Caco-2 (cell line): Measurements from ENCODE around the gene MFSD6. TPM values are rescaled to one million over a fixed set of nuclear protein-coding genes. Genes with fewer than 3 reads are reported as not detected.

ENCODE experiments used
- BruUV-seq: library from RNA; stranded (reverse); fragments of 400-500 nt; replicated peaks from 2 replicates; lab custom pipeline; 2021; lab: Mats Ljungman, UMichigan
- CTCF ChIA-PET: fragments of 300-600 bp; sonication (Branson Sonifier 250); formaldehyde crosslinking; loops from one replicate; lab custom pipeline; 2022; ENCODE audit warnings: antibody characterized with exemption; lab: Charles Lee
- POLR2A ChIA-PET: fragments of 300-600 bp; sonication (Branson Sonifier 250); formaldehyde crosslinking; loops from one replicate; lab custom pipeline; 2022; ENCODE audit warnings: antibody characterized with exemption; lab: Charles Lee
- DNase-seq, 2 experiments: peaks; one replicate each; pipeline versions ENCODE4 v3.0.0 to v3.0.0-alpha.2; 2020 to 2022
- H3K27me3 ChIP-seq: replicated peaks from 2 replicates; pipeline ENCODE4 v1.6.0; 2011; ENCODE audit warnings: low read length; ENCODE audit not compliant: control insufficient read depth, insufficient read depth
- H3K36me3 ChIP-seq: 2 replicates; pipeline ENCODE4 v1.5.1; 2011; ENCODE audit warnings: low read length; ENCODE audit not compliant: control insufficient read depth, insufficient read depth
- H3K4me1 ChIP-seq: fragments of 250-450 bp; sonication (Bioruptor Pico); 2 replicates; pipeline ENCODE4 v1.5.1; 2020; ENCODE audit warnings: mild to moderate bottlenecking
- H3K4me3 ChIP-seq: 2 replicates; pipeline ENCODE4 v1.5.1; 2011; ENCODE audit warnings: low read depth, mild to moderate bottlenecking, control low read depth, low read length
- H3K9me3 ChIP-seq: fragments of 250-450 bp; sonication (Bioruptor Pico); 2 replicates; pipeline ENCODE4 v1.5.1; 2020; ENCODE audit warnings: mild to moderate bottlenecking, moderate library complexity
- H3K27ac Mint-ChIP-seq: one replicate; pipeline ENCODE4 v1.8.0; 2022; ENCODE audit warnings: mixed read lengths; ENCODE audit not compliant: unreplicated experiment
- H3K27me3 Mint-ChIP-seq: one replicate; pipeline ENCODE4 v1.8.0; 2022; ENCODE audit warnings: mixed read lengths; ENCODE audit not compliant: insufficient read depth, unreplicated experiment
- H3K36me3 Mint-ChIP-seq: one replicate; pipeline ENCODE4 v1.8.0; 2022; ENCODE audit warnings: mild to moderate bottlenecking, mixed read lengths; ENCODE audit not compliant: insufficient read depth, unreplicated experiment
- H3K4me1 Mint-ChIP-seq: one replicate; pipeline ENCODE4 v1.8.0; 2022; ENCODE audit warnings: low read depth, mixed read lengths; ENCODE audit not compliant: unreplicated experiment
- H3K4me3 Mint-ChIP-seq: one replicate; pipeline ENCODE4 v1.8.0; 2022; ENCODE audit warnings: mild to moderate bottlenecking, moderate library complexity, mixed read lengths; ENCODE audit not compliant: unreplicated experiment
- H3K9me3 Mint-ChIP-seq: one replicate; pipeline ENCODE4 v1.8.0; 2022; ENCODE audit warnings: mixed read lengths; ENCODE audit not compliant: unreplicated experiment
- CTCF ChIP-seq, 2 experiments: fragments of 200-600 bp in 1 of 2; IDR thresholded peaks; 1 replicate in 1 of 2; 2 replicates in 1 of 2; pipeline versions ENCODE4 v1.5.1 to v1.8.0; 2011 to 2022; ENCODE audit warnings: antibody characterized with exemption in 1 of 2, control low read depth in 1 of 2, inconsistent platforms in 1 of 2, low read depth in 1 of 2, low read length in 1 of 2, mild to moderate bottlenecking in 1 of 2, moderate library complexity in 1 of 2; ENCODE audit not compliant: insufficient read depth in 1 of 2, severe bottlenecking in 1 of 2, unreplicated experiment in 1 of 2
- intact Hi-C: fragments of 100-400 bp; cut with micrococcal nuclease; formaldehyde crosslinking; loops from one replicate; pipeline ENCODE4 v1.10.0; 2022; ENCODE audit not compliant: unreplicated experiment
- total RNA-seq: library from RNA; stranded (reverse); gene quantifications from 2 replicates; pipeline ENCODE4 v1.2.3, GENCODE V29; 2022

MFSD6 gene
- total RNA-seq, 1 experiment from 2014 or later = 11.1 TPM

DNA sequence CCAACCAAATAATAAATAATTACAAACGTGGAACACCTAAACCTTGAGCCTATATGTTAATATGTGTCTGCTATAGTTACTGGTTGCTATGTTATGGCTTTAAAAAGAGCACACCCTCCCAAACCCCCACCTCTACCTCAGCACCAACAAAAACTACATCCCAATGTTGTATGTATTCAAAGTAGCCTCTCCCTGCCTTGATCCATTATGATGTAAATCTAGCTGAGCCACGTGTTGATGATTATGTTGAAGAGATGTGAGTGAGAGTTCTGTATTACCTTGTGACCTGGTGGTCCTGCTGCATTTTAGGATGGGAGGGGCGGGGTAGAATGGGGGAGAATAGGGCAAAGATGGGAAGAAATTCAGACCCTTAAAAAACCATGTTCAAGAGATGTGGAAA lies 4.8 kb downstream of the MFSD6 start:
- ChIA-PET CTCF (no interaction called here), POLR2A (no interaction called here)
- no peak overlapping the region for H3K4me3 ChIP-seq
- intact Hi-C loops = no loop called here
- Mint-ChIP-seq H3K4me3 (no peak overlapping the region), H3K27ac (no peak overlapping the region), H3K9me3 (no peaks in the 10 kb centered on the region), H3K4me1 (no peaks in the 10 kb centered on the region), H3K36me3 (no peaks in the 10 kb centered on the region), H3K27me3 (no peaks in the 10 kb centered on the region)
- H3K4me1 ChIP-seq = no peaks in the 10 kb centered on the region
- TF ChIP-seq CTCF (IDR thresholded peaks at IDR 0.05; ENCODE audit: insufficient read depth in 1 of 2, low read depth in 1 of 2, low read length in 1 of 2, severe bottlenecking in 1 of 2, unreplicated experiment in 1 of 2) = no peak
- no peaks in the 10 kb centered on the region for H3K9me3 ChIP-seq
- DNase-seq = no peak
- H3K36me3 ChIP-seq = no peaks in the 10 kb centered on the region
- no TSS peak for BruUV-seq
- no peaks in the 10 kb centered on the region for H3K27me3 ChIP-seq

GRCh38 chr2:190413421-190413820 lies 5.3 kb downstream of the MFSD6 start:
- Histone ChIP-seq H3K27me3 (no peaks in the 10 kb centered on the region), H3K4me1 (no peaks in the 10 kb centered on the region), H3K36me3 (no peaks in the 10 kb centered on the region), H3K4me3 (no peak overlapping the region), H3K9me3 (no peaks in the 10 kb centered on the region)
- H3K4me1 Mint-ChIP-seq = no peaks in the 10 kb centered on the region
- POLR2A ChIA-PET = no interaction called here
- no peaks in the 10 kb centered on the region for H3K9me3 Mint-ChIP-seq
- CTCF ChIA-PET = no interaction called here
- H3K27ac Mint-ChIP-seq = no peak overlapping the region
- no TSS peak for BruUV-seq
- no peaks in the 10 kb centered on the region for H3K36me3 Mint-ChIP-seq
- intact Hi-C loops = no loop called here
- no peak overlapping the region for H3K4me3 Mint-ChIP-seq
- no peak for TF ChIP-seq CTCF (IDR thresholded peaks at IDR 0.05; ENCODE audit: insufficient read depth in 1 of 2, low read depth in 1 of 2, low read length in 1 of 2, severe bottlenecking in 1 of 2, unreplicated experiment in 1 of 2)
- no peaks in the 10 kb centered on the region for H3K27me3 Mint-ChIP-seq
- no peak for DNase-seq

DNA sequence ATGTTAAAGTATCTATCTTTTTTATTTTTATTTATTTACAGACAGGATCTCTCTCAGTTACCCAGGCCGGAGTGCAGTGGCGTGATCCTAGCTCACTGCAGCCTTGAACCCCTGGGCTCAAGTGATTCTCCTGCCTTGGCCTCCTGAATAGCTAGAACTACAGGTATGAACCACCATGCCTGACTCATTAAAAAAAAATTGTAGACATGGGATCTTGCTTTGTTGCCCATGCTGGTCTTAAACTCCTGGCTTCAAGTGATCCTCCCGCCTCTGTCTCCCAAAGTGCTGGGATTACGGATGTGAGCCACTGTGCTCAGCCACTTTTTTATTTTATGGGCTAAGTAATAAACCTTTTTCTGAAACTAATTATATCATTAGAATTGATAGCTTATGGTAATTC lies 7.1 kb downstream of the MFSD6 start:
- TF ChIP-seq CTCF (IDR thresholded peaks at IDR 0.05; ENCODE audit: insufficient read depth in 1 of 2, low read depth in 1 of 2, low read length in 1 of 2, severe bottlenecking in 1 of 2, unreplicated experiment in 1 of 2) = no peak
- no peaks in the 10 kb centered on the region for H3K27me3 ChIP-seq
- no peaks in the 10 kb centered on the region for H3K4me1 ChIP-seq
- Mint-ChIP-seq H3K4me1 (no peaks in the 10 kb centered on the region), H3K4me3 (no peak overlapping the region), H3K27me3 (no peaks in the 10 kb centered on the region), H3K9me3 (no peaks in the 10 kb centered on the region), H3K27ac (no peak overlapping the region), H3K36me3 (no peaks in the 10 kb centered on the region)
- BruUV-seq = no TSS peak
- no peaks in the 10 kb centered on the region for H3K36me3 ChIP-seq
- H3K4me3 ChIP-seq = no peak overlapping the region
- H3K9me3 ChIP-seq = no peaks in the 10 kb centered on the region
- ChIA-PET CTCF (no interaction called here), POLR2A (no interaction called here)
- DNase-seq = no peak
- intact Hi-C loops = no loop called here
